NCI-H2196 (cell line): Measurements from ENCODE around the gene NR6A1.

Experiments
- DNase-seq: peaks from one replicate; lab custom pipeline; 2025; ENCODE audit not compliant: unreplicated experiment; lab: John Stamatoyannopoulos, UW

Gene NR6A1

GRCh38 chr9:124590889-124591641 lies 180.0 kb downstream of the NR6A1 start:
- peak; percentile 14 for DNase-seq

GRCh38 chr9:124584631-124585030 lies 186.5 kb downstream of the NR6A1 start:
- DNase-seq = no peak

GRCh38 chr9:124583134-124583533 lies 188.0 kb downstream of the NR6A1 start:
- no peak for DNase-seq

- DNase-seq = no peak
Observed at GRCh38 chr9:124580186-124580585, 190.9 kb downstream of the NR6A1 start.

- DNase-seq = no peak
Observed at GRCh38 chr9:124576751-124577150, 194.4 kb downstream of the NR6A1 start.

- no peak for DNase-seq
Observed at GRCh38 chr9:124574534-124575375, 196.4 kb downstream of the NR6A1 start.

- DNase-seq = no peak
Observed at GRCh38 chr9:124570942-124571666, 200.0 kb downstream of the NR6A1 start.

- no peak for DNase-seq
Observed at GRCh38 chr9:124569942-124570341, 201.2 kb downstream of the NR6A1 start.

- DNase-seq = no peak
Observed at GRCh38 chr9:124567362-124567761, 203.7 kb downstream of the NR6A1 start.

- no peak for DNase-seq
Observed at GRCh38 chr9:124562328-124562727, 208.8 kb downstream of the NR6A1 start.

- DNase-seq = no peak
Observed at GRCh38 chr9:124559871-124560270, 211.2 kb downstream of the NR6A1 start.

GRCh38 chr9:124558777-124559470 lies 212.2 kb downstream of the NR6A1 start:
- no peak for DNase-seq

GRCh38 chr9:124557895-124558294 lies 213.2 kb downstream of the NR6A1 start:
- DNase-seq = no peak

- DNase-seq = no peak
Observed at GRCh38 chr9:124555043-124555442, 216.1 kb downstream of the NR6A1 start.

GRCh38 chr9:124553738-124554137 lies 217.4 kb downstream of the NR6A1 start:
- DNase-seq = no peak

- no peak for DNase-seq
Observed at GRCh38 chr9:124552273-124552605, 218.9 kb downstream of the NR6A1 start.

GRCh38 chr9:124551472-124552272 lies 219.4 kb downstream of the NR6A1 start:
- peak; percentile 48 for DNase-seq

- DNase-seq = no peak
Observed at GRCh38 chr9:124550072-124550471, 221.0 kb downstream of the NR6A1 start.

GRCh38 chr9:124549016-124549415 lies 222.1 kb downstream of the NR6A1 start:
- no peak for DNase-seq

GRCh38 chr9:124544535-124544934 lies 226.6 kb downstream of the NR6A1 start:
- DNase-seq = no peak
